ENCODE data around the gene PIPOX.

The PIPOX gene

GRCh38 chr17:29096094-29096493 is 53.2 kb downstream of the PIPOX start:
- DNase-seq (ENCODE audit: low spot score) (no peak), FAIRE-seq (no peak)

GRCh38 chr17:29099527-29099926 is 56.6 kb downstream of the PIPOX start:
- DNase-seq (ENCODE audit: low spot score) (no peak), FAIRE-seq (no peak)

- DNase-seq (ENCODE audit: low spot score), result no peak
- no peak for FAIRE-seq
Measured at GRCh38 chr17:29100296-29100695, 57.4 kb downstream of the PIPOX start.

DNA sequence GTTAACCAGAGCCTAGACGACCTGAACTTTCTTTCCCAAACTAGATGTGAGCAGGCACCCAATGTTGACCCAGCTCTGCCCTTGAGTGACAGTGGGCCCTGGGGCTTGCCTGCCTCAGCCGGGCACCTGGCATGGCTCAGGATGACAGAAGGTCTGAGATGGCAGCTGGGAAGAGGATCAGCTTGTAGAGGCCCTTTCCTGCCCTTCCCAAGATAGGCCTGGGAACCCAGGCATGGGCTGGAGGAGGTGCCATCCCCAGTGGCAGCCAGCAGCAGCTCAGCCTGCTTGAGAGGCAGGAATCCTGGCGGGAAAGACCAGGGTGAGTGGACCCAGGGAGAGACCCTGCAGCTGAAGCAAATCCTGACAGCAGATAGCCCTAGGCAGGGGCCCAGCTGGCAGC is 59.1 kb downstream of the PIPOX start:
- DNase-seq (ENCODE audit: low spot score) (no peak), FAIRE-seq (no peak)

DNA sequence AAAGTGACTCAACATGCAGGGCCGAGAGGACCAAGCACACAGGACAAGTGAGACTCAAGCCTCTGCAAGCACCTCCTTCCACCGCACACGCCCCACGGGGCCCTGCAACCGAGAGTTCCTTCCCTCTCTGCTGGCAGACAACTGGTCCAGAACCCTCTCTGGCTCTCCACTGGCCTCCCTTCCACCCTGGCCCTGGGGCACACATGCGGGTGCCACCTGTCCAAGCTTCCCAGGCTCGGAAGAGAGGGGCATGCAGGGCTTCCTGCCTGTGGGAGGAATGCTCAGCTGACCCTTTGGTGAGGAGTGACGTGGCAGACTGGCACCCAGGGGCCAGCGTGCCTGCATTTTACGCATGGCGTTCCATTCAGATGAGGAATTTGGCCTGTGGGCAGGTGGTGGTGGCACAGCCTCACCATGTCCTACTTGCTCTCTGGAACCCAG is 59.8 kb downstream of the PIPOX start:
- FAIRE-seq, result no peak
- no peak for DNase-seq (ENCODE audit: low spot score)

DNA sequence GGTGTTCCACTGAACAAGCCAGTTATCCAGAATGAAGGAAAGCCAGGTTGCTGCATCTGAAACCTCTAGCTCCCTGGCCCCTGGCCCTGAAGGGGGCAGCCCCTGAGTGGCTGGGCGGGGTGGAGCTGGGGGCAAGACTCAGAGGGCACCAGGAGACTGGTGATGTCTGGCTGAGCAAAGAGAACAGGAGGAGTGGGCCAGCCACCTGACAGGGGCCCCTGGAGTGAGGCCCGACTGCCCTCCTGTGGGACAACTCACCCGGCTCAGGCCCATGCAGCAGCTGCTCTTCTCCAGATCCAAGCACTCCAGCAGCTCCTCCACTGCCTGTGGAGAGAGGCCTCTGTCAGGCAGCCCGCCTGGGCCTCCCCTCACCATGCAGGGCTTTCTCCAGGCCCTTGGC is 60.4 kb downstream of the PIPOX start:
- FAIRE-seq (no peak), DNase-seq (ENCODE audit: low spot score) (no peak)

Data from urothelium cell line (cell line).